GM18499 (cell line): ENCODE measurements around the gene SLC16A11.
A peak's percentile ranks its signal among the peaks of the same experiment; 100 is the strongest.
"Not testable (repeated sequence)": the region's sequence is repeated elsewhere in the genome, so short reads cannot be mapped to it uniquely, and the experiment has no call there.

Experiments
- ATAC-seq: cut with Tn5 transposase; IDR thresholded peaks from one replicate; pipeline ENCODE4 v1.9.1; 2021; ENCODE audit warnings: moderate number of reproducible peaks; ENCODE audit not compliant: insufficient read depth, unreplicated experiment

Gene SLC16A11

DNA sequence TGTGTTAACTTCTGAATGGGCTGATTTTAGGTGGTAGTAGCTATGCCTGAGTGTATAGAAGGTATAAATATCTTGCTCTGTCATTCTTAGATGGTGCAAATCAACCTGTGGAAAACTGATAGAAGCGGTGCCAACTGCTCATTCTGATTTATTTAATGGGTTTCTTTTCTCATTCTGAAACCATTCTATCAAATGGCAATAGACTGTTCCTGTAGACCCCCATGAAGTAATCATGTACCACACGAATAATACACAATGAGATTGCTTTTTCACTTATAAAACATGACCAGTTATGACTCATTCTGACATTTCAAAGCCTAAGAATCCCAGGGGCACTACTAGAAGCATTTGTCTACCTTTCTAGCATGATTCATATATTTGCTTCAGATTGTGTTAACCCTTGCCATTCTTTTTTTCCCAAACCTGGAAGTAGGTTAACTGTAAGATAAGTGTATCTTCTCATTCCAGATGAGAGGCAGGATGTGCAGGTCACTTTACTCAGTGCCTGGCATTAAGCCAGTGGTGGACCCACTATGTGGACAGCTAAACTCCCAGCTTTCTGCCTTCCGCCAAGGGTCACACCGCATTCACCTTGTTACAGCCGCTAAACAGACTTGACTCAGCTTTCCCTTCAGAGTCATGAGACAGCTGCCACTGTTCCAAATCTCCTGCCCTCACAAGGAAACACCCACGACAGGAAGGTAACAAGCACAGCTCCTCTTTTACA is 16.4 kb upstream of the SLC16A11 start:
- no peak for ATAC-seq

GRCh38 chr17:7058831-7059447 is 15.0 kb upstream of the SLC16A11 start:
- ATAC-seq: no peak

DNA sequence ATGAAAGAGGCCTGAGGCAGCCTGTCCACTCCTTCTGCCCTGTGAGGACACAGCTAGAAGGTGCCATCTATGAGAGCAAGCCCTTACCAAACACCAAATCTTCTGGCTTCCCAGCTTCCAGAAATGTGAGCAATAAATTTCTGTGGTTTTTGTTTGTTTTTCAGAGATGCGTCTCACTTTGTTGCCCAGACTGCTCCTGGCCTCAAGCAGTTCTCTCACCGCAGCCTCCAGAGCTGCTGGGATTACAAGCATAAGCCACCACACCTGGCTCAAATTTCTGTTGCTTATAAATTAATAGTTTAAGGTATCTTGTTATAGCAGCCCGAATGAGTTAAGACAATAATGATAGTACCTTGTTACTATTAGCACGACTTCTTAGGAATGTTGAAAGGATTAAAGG is 12.5 kb upstream of the SLC16A11 start:
- no peak for ATAC-seq

GRCh38 chr17:7050583-7050982 is 6.7 kb upstream of the SLC16A11 start:
- not testable (repeated sequence) for ATAC-seq

GRCh38 chr17:7048968-7049367 is 5.1 kb upstream of the SLC16A11 start:
- ATAC-seq: no peak

DNA sequence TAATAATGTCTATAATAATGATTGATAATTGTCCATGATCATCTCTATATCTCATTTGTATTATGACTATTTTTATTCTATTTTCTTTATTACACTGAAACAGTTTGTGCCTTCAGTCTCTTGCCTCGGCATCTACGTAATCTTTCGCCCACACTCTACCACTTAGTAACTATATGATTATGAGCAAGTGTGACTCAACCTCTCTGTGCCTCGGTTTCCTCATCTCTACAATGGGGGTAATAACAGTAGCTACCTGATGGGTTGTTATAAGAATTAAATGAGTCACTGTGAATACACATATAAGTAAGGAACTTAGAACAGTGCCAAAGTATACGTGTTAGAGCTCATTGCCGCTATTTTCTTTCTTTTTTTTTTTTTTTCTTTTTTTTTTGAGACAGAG is 3.7 kb upstream of the SLC16A11 start:
- ATAC-seq: no peak

DNA sequence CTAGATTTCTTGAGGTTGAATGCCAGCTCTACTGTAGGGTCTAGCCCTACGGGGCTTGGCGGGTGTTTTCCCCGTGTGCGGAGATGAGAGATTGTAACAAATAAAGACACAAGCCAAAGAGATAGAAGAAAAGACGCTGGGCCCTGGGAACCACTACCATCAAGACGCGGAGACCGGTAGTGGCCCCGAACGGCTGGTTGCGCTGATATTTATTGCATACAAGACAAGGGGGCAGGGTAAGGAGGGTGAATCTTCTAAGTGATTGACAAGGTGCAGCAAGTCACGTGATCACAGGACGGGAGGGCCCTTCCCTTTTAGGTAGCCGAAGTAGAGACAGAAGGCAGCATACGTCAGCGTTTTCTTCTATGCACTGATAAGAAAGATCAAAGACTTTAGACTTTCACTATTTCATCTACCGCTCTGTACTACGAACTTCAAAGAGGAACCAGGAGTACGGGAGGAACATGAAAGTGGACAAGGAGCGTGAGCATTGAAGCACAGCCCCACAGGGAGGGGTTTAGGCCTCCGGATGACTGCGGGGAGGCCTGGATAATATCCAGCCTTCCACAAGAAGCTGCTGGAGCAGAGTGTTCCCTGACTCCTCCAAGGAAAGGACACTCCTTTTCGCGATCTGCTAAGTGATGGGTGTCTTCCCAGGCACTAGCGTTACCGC is 3.0 kb upstream of the SLC16A11 start:
- ATAC-seq: not testable (repeated sequence)

GRCh38 chr17:7046127-7046724 is 2.3 kb upstream of the SLC16A11 start:
- no peak for ATAC-seq

- no peak for ATAC-seq
Measured at GRCh38 chr17:7045492-7046126, 1.7 kb upstream of the SLC16A11 start.

DNA sequence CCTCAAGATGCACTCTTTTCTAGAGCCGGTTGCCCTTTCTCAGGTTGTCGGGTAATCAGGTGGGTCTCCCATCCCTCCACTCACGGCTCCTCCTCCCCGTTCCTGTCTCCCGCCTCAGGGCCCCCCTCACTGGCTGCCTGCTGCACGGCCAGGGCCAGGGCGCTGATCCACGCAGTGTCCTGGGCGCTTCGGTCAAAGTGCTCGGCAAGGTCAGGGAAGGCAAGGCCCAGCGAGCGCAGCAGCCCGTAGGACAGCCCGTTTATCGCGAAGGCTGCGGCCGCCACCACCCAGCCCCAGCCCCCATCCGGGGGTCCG is 753 bp downstream of the SLC16A11 start:
- no peak for ATAC-seq

DNA sequence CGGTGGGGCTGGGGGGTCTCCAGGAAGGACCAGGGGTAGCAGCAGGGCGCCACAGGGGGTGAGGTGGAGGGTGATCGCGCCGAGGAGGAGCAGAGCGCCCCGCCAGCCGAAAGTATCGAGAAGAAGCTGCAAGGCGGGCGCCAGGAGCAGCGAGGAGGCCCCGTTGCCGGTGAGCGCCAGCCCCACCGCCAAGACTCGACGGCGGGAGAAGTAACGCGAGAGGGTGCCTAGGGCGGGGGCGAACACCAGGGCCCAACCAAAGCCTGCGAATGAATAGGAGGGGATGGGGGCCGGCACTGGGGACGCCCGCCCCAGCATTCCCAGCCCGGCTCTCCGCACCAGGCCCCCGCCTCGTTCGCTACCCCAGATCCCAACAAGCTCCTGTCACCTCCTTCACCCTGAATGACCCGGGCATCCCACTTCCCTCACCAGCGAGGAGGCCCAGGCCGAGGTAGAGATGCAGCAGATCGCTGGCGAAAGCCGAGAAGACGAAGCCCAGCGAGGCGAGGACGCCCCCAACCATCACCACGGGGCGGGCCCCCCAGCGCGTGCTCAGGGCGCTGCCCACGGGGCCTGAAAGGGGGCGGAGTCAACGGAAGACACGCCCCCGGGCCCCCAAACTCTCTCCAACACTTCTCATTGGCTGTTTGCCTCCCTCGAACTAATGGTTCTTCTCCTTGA is 1.3 kb downstream of the SLC16A11 start:
- ATAC-seq: no peak

DNA sequence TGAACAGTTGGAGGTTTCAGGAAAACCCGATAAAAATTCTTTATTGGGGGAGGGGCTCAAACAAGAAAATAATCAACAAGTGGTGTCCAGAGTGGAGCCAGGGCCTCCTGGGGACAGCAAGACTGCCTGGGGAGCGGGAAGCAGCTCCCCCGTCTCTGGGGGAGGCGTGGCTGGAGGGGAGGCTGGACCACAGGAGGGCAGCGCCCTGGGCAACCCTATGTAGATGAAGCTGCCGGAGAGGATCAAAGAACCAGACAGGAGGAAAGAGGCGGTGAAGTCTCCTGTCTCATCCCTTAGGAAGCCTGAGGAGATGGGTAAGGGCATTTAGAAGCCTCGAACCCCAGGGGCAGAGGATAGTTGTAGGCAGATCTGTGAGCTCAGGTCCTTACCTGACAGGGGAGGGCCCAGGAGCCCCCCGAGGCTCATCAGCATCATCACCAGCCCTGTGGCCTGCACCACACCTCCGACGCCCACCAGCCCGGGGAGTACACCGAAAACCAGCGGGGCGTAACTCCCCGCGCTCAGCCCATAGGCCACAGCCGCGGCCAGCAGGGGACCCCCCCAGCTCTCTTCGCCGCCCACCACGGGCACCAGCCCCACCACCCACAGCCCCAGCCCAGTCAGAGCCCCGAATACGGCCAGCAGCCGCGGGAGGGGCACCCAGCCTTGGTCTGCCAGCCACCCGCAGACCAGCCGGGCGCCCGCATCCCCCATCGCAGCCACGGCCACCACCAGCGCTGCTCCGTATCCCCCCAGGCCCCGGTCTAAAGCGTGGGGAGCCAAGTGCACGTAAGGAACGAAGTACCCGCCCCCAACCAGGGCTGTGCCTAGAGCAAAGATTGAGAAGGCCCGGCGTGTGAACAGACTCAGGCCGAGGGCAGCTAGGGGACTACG is 2.0 kb downstream of the SLC16A11 start:
- ATAC-seq: no peak

GRCh38 chr17:7039832-7040231 is 4.1 kb downstream of the SLC16A11 start:
- ATAC-seq: no peak

DNA sequence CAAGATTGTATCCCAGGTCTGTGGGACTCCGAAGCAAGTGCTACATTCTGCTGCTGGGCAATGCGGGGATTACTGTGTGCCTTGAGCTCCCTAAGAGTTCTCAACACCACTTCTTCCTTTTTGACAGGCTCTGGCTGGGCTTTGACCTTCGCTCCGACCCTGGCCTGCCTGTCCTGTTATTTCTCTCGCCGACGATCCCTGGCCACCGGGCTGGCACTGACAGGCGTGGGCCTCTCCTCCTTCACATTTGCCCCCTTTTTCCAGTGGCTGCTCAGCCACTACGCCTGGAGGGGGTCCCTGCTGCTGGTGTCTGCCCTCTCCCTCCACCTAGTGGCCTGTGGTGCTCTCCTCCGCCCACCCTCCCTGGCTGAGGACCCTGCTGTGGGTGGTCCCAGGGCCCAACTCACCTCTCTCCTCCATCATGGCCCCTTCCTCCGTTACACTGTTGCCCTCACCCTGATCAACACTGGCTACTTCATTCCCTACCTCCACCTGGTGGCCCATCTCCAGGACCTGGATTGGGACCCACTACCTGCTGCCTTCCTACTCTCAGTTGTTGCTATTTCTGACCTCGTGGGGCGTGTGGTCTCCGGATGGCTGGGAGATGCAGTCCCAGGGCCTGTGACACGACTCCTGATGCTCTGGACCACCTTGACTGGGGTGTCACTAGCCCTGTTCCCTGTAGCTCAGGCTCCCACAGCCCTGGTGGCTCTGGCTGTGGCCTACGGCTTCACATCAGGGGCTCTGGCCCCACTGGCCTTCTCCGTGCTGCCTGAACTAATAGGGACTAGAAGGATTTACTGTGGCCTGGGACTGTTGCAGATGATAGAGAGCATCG is 5.6 kb downstream of the SLC16A11 start:
- ATAC-seq: no peak

- ATAC-seq: peak; percentile 62
Measured at GRCh38 chr17:7035591-7036368, 8.1 kb downstream of the SLC16A11 start, which contains the start of gene SLC16A13. Gene SLC16A13 (plus strand): TSS chr17:7036015. CDS start chr17:7036383, 368 bp downstream.

- ATAC-seq: no peak
Measured at GRCh38 chr17:7034955-7035590, 8.8 kb downstream of the SLC16A11 start.

DNA sequence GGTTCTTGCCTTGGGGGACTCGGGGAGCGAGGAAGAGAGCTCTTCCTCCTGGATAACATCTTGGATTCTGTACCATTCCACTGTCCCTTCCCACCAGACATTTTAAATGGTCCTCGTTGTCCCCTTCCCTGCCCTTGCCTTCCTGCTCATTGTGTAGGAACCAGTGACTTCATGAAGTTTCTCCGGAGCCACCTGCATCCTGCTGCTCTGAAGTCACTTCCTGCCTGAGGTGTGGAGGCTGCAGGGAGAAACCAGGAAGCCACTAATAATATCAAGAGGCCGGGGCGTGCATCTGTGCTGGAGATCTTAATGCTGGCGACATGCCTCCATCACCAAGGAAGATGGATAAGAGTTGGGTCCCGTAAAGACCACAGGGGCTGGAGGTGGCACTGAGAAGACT is 14.2 kb downstream of the SLC16A11 start:
- no peak for ATAC-seq
